DND-41 (cell line): ENCODE measurements around the gene PIGV.

Source experiments
- ATAC-seq: fragments of 200-7000 bp; cut with Tn5 transposase; 3 replicates; pipeline ENCODE4 v1.9.1; 2021; ENCODE audit warnings: low read depth; ENCODE audit not compliant: insufficient read depth
- DNase-seq: peaks from one replicate; pipeline ENCODE4 v3.0.0-alpha.2; 2020
- H2AFZ ChIP-seq: 2 replicates; pipeline ENCODE4 v1.6.0; 2012; ENCODE audit warnings: low read depth, low read length
- H3K27ac ChIP-seq: 2 replicates; pipeline ENCODE4 v1.5.1; 2012; ENCODE audit warnings: low read length, inconsistent platforms
- H3K27me3 ChIP-seq: fragments of 200-600 bp; sonication (generic); 2 replicates; pipeline ENCODE4 v1.6.0; 2012; ENCODE audit warnings: low read length, mild to moderate bottlenecking, inconsistent platforms; ENCODE audit not compliant: insufficient read depth, poor library complexity
- H3K36me3 ChIP-seq: 2 replicates; pipeline ENCODE4 v1.5.1; 2012; ENCODE audit warnings: low read length, inconsistent platforms; ENCODE audit not compliant: insufficient read depth
- H3K4me1 ChIP-seq: 2 replicates; pipeline ENCODE4 v1.5.1; 2012; ENCODE audit warnings: mild to moderate bottlenecking, low read length; ENCODE audit not compliant: insufficient read depth
- H3K4me2 ChIP-seq: 2 replicates; pipeline ENCODE4 v1.6.0; 2012; ENCODE audit warnings: mild to moderate bottlenecking, moderate library complexity, low read length, inconsistent platforms; ENCODE audit not compliant: insufficient read depth
- H3K4me3 ChIP-seq, 2 experiments: fragments of 200-600 bp in 1 of 2; shearing (Covaris generic) in 1 of 2; 2 replicates each; pipeline ENCODE4 v1.5.1; 2012 to 2016; ENCODE audit warnings: inconsistent platforms in 2 of 2, low read length in 2 of 2, mild to moderate bottlenecking in 2 of 2, low read depth in 1 of 2, moderate library complexity in 1 of 2
- H3K79me2 ChIP-seq: 2 replicates; pipeline ENCODE4 v1.6.0; 2012; ENCODE audit warnings: low read length, inconsistent platforms; ENCODE audit not compliant: insufficient read depth
- H3K9ac ChIP-seq: 2 replicates; pipeline ENCODE4 v1.6.0; 2012; ENCODE audit warnings: low read depth, mild to moderate bottlenecking, inconsistent platforms, low read length, moderate library complexity
- H3K9me3 ChIP-seq: 2 replicates; pipeline ENCODE4 v1.5.1; 2012; ENCODE audit warnings: low read length, moderate library complexity, mild to moderate bottlenecking, inconsistent platforms; ENCODE audit not compliant: insufficient read depth, severe bottlenecking
- H4K20me1 ChIP-seq: 2 replicates; pipeline ENCODE4 v1.6.0; 2012; ENCODE audit warnings: low read length; ENCODE audit not compliant: insufficient read depth
- CTCF ChIP-seq: IDR thresholded peaks from 2 replicates; pipeline ENCODE4 v1.5.1; 2012; ENCODE audit warnings: borderline replicate concordance, low read length, moderate library complexity, mild to moderate bottlenecking; ENCODE audit not compliant: poor library complexity, severe bottlenecking; ENCODE audit errors: extremely low read depth
- EZH2 ChIP-seq: IDR thresholded peaks from 3 replicates; pipeline ENCODE4 v1.6.1; 2012; ENCODE audit warnings: borderline replicate concordance, low read depth, mild to moderate bottlenecking, moderate library complexity, low read length, inconsistent platforms; ENCODE audit not compliant: severe bottlenecking

Gene PIGV

GRCh38 chr1:26827106-26827604 lies 39.4 kb downstream of the PIGV start:
- Histone ChIP-seq H3K9me3 (no peaks in the 10 kb centered on the region), H3K36me3 (peaks cover 22% of the 10 kb centered on the region), H3K27me3 (no peaks in the 10 kb centered on the region), H2AFZ (peak overlapping the region; percentile 68), H3K9ac (peak overlapping the region; percentile 92), H3K4me3 (peak overlapping the region; percentile 85 to 86; a peak in 3 of 4 replicates), H3K4me1 (peaks cover 39% of the 10 kb centered on the region), H3K4me2 (peak overlapping the region; percentile 90), H3K27ac (peak overlapping the region; percentile 72), H3K79me2 (peaks cover 52% of the 10 kb centered on the region), H4K20me1 (peaks cover 26% of the 10 kb centered on the region)
- DNase-seq = no peak
- TF ChIP-seq EZH2 (no peak), CTCF (no peak)
- peak; percentile 15; the same call in 1 of the 3 replicates for ATAC-seq

GRCh38 chr1:26827663-26828062 lies 39.9 kb downstream of the PIGV start:
- TF ChIP-seq CTCF (no peak), EZH2 (no peak)
- Histone ChIP-seq H3K27ac (peak overlapping the region; percentile 72), H3K9ac (peak overlapping the region; percentile 92), H3K4me2 (peak overlapping the region; percentile 90), H3K4me1 (peaks cover 39% of the 10 kb centered on the region), H3K4me3 (peak overlapping the region; percentile 85 to 86; a peak in 3 of 4 replicates), H3K9me3 (no peaks in the 10 kb centered on the region), H4K20me1 (peaks cover 31% of the 10 kb centered on the region), H3K27me3 (no peaks in the 10 kb centered on the region), H3K79me2 (peaks cover 52% of the 10 kb centered on the region), H3K36me3 (peaks cover 28% of the 10 kb centered on the region), H2AFZ (peak overlapping the region; percentile 68)
- DNase-seq (no peak), ATAC-seq (no peak)

GRCh38 chr1:26828411-26828991 lies 40.8 kb downstream of the PIGV start:
- Histone ChIP-seq H3K27ac (peak overlapping the region; percentile 31; the same call in 1 of the 2 replicates), H3K9me3 (no peaks in the 10 kb centered on the region), H3K27me3 (no peaks in the 10 kb centered on the region), H3K36me3 (peaks cover 36% of the 10 kb centered on the region), H4K20me1 (peaks cover 32% of the 10 kb centered on the region), H3K4me1 (peaks cover 39% of the 10 kb centered on the region), H3K79me2 (peaks cover 52% of the 10 kb centered on the region), H3K4me2 (peak overlapping the region; percentile 90), H2AFZ (no peak overlapping the region), H3K4me3 (peak overlapping the region in 1 of 2 experiments; percentile 16; a peak in 1 of 4 replicates), H3K9ac (peak overlapping the region; percentile 10; the same call in 1 of the 2 replicates)
- DNase-seq = no peak
- no peak for ATAC-seq
- TF ChIP-seq CTCF = no peak
- no peak for TF ChIP-seq EZH2
